HCT116 (cell line): ENCODE results near the gene SHC1. TPM values are rescaled to one million over a fixed set of nuclear protein-coding genes. Genes with fewer than 3 reads are reported as not detected.

Experiments
- ATAC-seq: fragments of 200-7000 bp; cut with Tn5 transposase; 2 replicates; pipeline ENCODE4 v1.9.1; 2020; ENCODE audit warnings: mild to moderate bottlenecking, moderate library complexity
- BruUV-seq: library from RNA; stranded (reverse); fragments of 400-500 nt; replicated peaks from 2 replicates; lab custom pipeline; 2021; lab: Mats Ljungman, UMichigan
- CTCF ChIA-PET: fragments of 300-600 bp; sonication (Branson Sonifier 250); formaldehyde crosslinking; loops from one replicate; lab custom pipeline; 2021; ENCODE audit warnings: antibody characterized with exemption; lab: Charles Lee
- POLR2A ChIA-PET: fragments of 300-600, 350-600 bp; sonication (Branson Sonifier 250); formaldehyde crosslinking; loops from one replicate; lab custom pipeline; 2021; ENCODE audit warnings: antibody characterized with exemption; lab: Charles Lee
- RAD21 ChIA-PET, 2 experiments: fragments of 300-600 bp; sonication (Branson Sonifier 250); formaldehyde crosslinking; loops; one replicate each; lab custom pipeline; 2023; ENCODE audit warnings: low total read pairs in 2 of 2; ENCODE audit not compliant: uncharacterized antibody in 2 of 2, unreplicated experiment in 2 of 2, low non-redundant PET in 1 of 2; lab: Charles Lee
- DNase-seq: peaks from one replicate; pipeline ENCODE4 v3.0.0-alpha.2; 2010; ENCODE audit warnings: low read depth, low spot score
- H2AFZ ChIP-seq: fragments of 200-600 bp; shearing (Covaris generic), sonication (generic); 2 replicates; pipeline ENCODE4 v1.6.1; 2017; ENCODE audit warnings: low read depth, mixed run types, mixed read lengths, antibody characterized with exemption, low read length; ENCODE audit not compliant: poor library complexity, severe bottlenecking
- H3K27ac ChIP-seq: 2 replicates; pipeline ENCODE4 v1.5.1; 2012; ENCODE audit warnings: low read depth, low read length
- H3K27me3 ChIP-seq: fragments of 200-600 bp; sonication (generic); 2 replicates; pipeline ENCODE4 v1.6.1; 2016; ENCODE audit warnings: mixed run types, low read length, mixed read lengths; ENCODE audit not compliant: insufficient read depth
- H3K36me3 ChIP-seq, 2 experiments: fragments of 200-500 bp in 1 of 2; fragments of 200-600 bp in 1 of 2; sonication (Bioruptor generic) in 1 of 2; sonication (generic) in 1 of 2; 2 replicates each; pipeline versions ENCODE4 v1.5.1 to v1.6.1; 2014 to 2016; ENCODE audit warnings: low read length in 2 of 2, inconsistent platforms in 1 of 2, mixed read lengths in 1 of 2, mixed run types in 1 of 2; ENCODE audit not compliant: insufficient read depth in 2 of 2, control insufficient read depth in 1 of 2
- H3K4me1 ChIP-seq, 2 experiments: fragments of 200-600 bp in 1 of 2; sonication (generic) in 1 of 2; 2 replicates each; pipeline versions ENCODE4 v1.5.1 to v1.6.1; 2012 to 2017; ENCODE audit warnings: low read length in 2 of 2, inconsistent platforms in 1 of 2, mild to moderate bottlenecking in 1 of 2, mixed read lengths in 1 of 2, mixed run types in 1 of 2, moderate library complexity in 1 of 2; ENCODE audit not compliant: insufficient read depth in 2 of 2, control insufficient read depth in 1 of 2
- H3K4me2 ChIP-seq: fragments of 200-600 bp; sonication (generic); 2 replicates; pipeline ENCODE4 v1.6.1; 2017; ENCODE audit warnings: mixed run types, low read length, mixed read lengths
- H3K4me3 ChIP-seq, 2 experiments: fragments of 200-600 bp in 1 of 2; sonication (generic) in 1 of 2; replicated peaks in 1 of 2; 2 replicates each; pipeline ENCODE4 v1.5.1; 2011 to 2016; ENCODE audit warnings: low read length in 2 of 2, control low read depth in 1 of 2, low read depth in 1 of 2, mild to moderate bottlenecking in 1 of 2, mixed read lengths in 1 of 2, mixed run types in 1 of 2
- H3K79me2 ChIP-seq: fragments of 200-600 bp; sonication (generic); 2 replicates; pipeline ENCODE4 v1.6.1; 2017; ENCODE audit warnings: mild to moderate bottlenecking, mixed run types, low read length, moderate library complexity, mixed read lengths; ENCODE audit not compliant: insufficient read depth
- H3K9ac ChIP-seq: fragments of 200-600 bp; sonication (generic); 2 replicates; pipeline ENCODE4 v1.6.1; 2016; ENCODE audit warnings: low read length, mixed read lengths
- H3K9me2 ChIP-seq: fragments of 200-600 bp; sonication (generic), shearing (Covaris generic); 2 replicates; pipeline ENCODE4 v1.6.1; 2017; ENCODE audit warnings: mixed run types, mild to moderate bottlenecking, moderate library complexity; ENCODE audit not compliant: insufficient read depth
- H3K9me3 ChIP-seq, 2 experiments: fragments of 200-500 bp in 1 of 2; fragments of 200-600 bp in 1 of 2; sonication (Bioruptor generic) in 1 of 2; sonication (generic) in 1 of 2; 2 replicates each; pipeline ENCODE4 v1.6.1; 2014 to 2017; ENCODE audit warnings: low read length in 2 of 2, mixed read lengths in 2 of 2, inconsistent platforms in 1 of 2, low read depth in 1 of 2, mild to moderate bottlenecking in 1 of 2, mixed run types in 1 of 2, moderate library complexity in 1 of 2; ENCODE audit not compliant: control insufficient read depth in 1 of 2, insufficient read depth in 1 of 2
- H4K20me1 ChIP-seq: fragments of 200-600 bp; sonication (generic), shearing (Covaris generic); 2 replicates; pipeline ENCODE4 v1.6.1; 2017; ENCODE audit warnings: mixed run types, mild to moderate bottlenecking, moderate library complexity; ENCODE audit not compliant: insufficient read depth
- CEBPB ChIP-seq: IDR thresholded peaks from 2 replicates; pipeline ENCODE4 v1.6.1; 2012; ENCODE audit warnings: low read depth
- CTCF ChIP-seq, 3 experiments: fragments of 200-600 bp in 1 of 3; sonication (generic) in 1 of 3; IDR thresholded peaks in 2 of 3; conservative IDR thresholded peaks in 1 of 3; 2 replicates each; pipeline ENCODE4 v1.5.1; 2012 to 2017; ENCODE audit warnings: low read depth in 2 of 3, low read length in 2 of 3, antibody characterized with exemption in 1 of 3, borderline replicate concordance in 1 of 3, control low read depth in 1 of 3, mild to moderate bottlenecking in 1 of 3, mixed read lengths in 1 of 3, mixed run types in 1 of 3, moderate library complexity in 1 of 3; ENCODE audit not compliant: insufficient read depth in 1 of 3
- EGR1 ChIP-seq: IDR thresholded peaks from 2 replicates; pipeline ENCODE4 v1.6.1; 2012; ENCODE audit warnings: low read depth
- ELF1 ChIP-seq: IDR thresholded peaks from 2 replicates; pipeline ENCODE4 v1.6.1; 2012; ENCODE audit warnings: low read depth, borderline replicate concordance
- EZH2 ChIP-seq: fragments of 200-600 bp; sonication (generic); IDR thresholded peaks from 2 replicates; pipeline ENCODE4 v1.6.1; 2017; ENCODE audit warnings: antibody characterized with exemption, mixed run types
- EZH2phosphoT487 ChIP-seq: fragments of 200-600 bp; IDR thresholded peaks from 2 replicates; pipeline ENCODE4 v1.6.1; 2018; ENCODE audit warnings: antibody characterized with exemption, borderline replicate concordance
- FOSL1 ChIP-seq: IDR thresholded peaks from 2 replicates; pipeline ENCODE4 v1.6.1; 2012; ENCODE audit warnings: low read depth
- JUND ChIP-seq: IDR thresholded peaks from 2 replicates; pipeline ENCODE4 v1.6.1; 2012
- MAX ChIP-seq: IDR thresholded peaks from 2 replicates; pipeline ENCODE4 v1.6.1; 2012
- POLR2A ChIP-seq: IDR thresholded peaks from 2 replicates; pipeline ENCODE4 v1.7.0; 2011; ENCODE audit warnings: borderline replicate concordance; ENCODE audit not compliant: insufficient read depth, insufficient read length; ENCODE audit errors: extremely low read depth
- POLR2AphosphoS5 ChIP-seq: IDR thresholded peaks from 2 replicates; pipeline ENCODE4 v1.6.1; 2011; ENCODE audit warnings: mild to moderate bottlenecking, low read depth, low read length, moderate library complexity
- REST ChIP-seq: IDR thresholded peaks from 2 replicates; pipeline ENCODE4 v1.6.1; 2012; ENCODE audit warnings: low read depth
- SIN3A ChIP-seq: IDR thresholded peaks from 2 replicates; pipeline ENCODE4 v1.6.1; 2012; ENCODE audit warnings: low read depth
- SP1 ChIP-seq: IDR thresholded peaks from 2 replicates; pipeline ENCODE4 v1.6.1; 2012; ENCODE audit warnings: low read depth
- SRF ChIP-seq: IDR thresholded peaks from 2 replicates; pipeline ENCODE4 v1.6.1; 2012; ENCODE audit warnings: low read depth
- TCF7L2 ChIP-seq: IDR thresholded peaks from 2 replicates; pipeline ENCODE4 v1.7.0; 2011; ENCODE audit warnings: borderline replicate concordance, inconsistent platforms; ENCODE audit not compliant: insufficient read depth, insufficient read length; ENCODE audit errors: extremely low read depth
- YY1 ChIP-seq: IDR thresholded peaks from 2 replicates; pipeline ENCODE4 v1.6.1; 2011; ENCODE audit warnings: low read length, low read depth, moderate library complexity, mild to moderate bottlenecking; ENCODE audit not compliant: insufficient replicate concordance; ENCODE audit errors: extremely low read depth
- ZBTB33 ChIP-seq: IDR thresholded peaks from 2 replicates; pipeline ENCODE4 v1.6.1; 2011; ENCODE audit warnings: mild to moderate bottlenecking, low read length, moderate library complexity; ENCODE audit not compliant: insufficient replicate concordance; ENCODE audit errors: extremely low read depth
- ZFX ChIP-seq: fragments of 450-650 bp; IDR thresholded peaks from 2 replicates; pipeline ENCODE4 v1.6.1; 2017
- ZNF274 ChIP-seq: fragments of 200-500 bp; sonication (Bioruptor generic); IDR thresholded peaks from 2 replicates; pipeline ENCODE4 v1.6.1; 2014; ENCODE audit warnings: mild to moderate bottlenecking, low read depth, low read length, inconsistent platforms
- intact Hi-C: fragments of 100-400 bp; cut with micrococcal nuclease; formaldehyde crosslinking; loops from 2 replicates; pipeline ENCODE4 v1.10.0; 2022
- total RNA-seq: library from RNA; stranded (reverse); gene quantifications from one replicate; pipeline ENCODE4 v1.2.1, GENCODE V29; 2021; ENCODE audit not compliant: unreplicated experiment

SHC1 gene
- total RNA-seq, 1 experiment from 2014 or later = 148 TPM

GRCh38 chr1:154913273-154913672 lies 57.3 kb downstream of the SHC1 start:
- H3K36me3 ChIP-seq = no peaks in the 10 kb centered on the region
- CTCF ChIA-PET = interaction anchor here (1.0 kb wide), 1 partner anchor 31 kb away, joined by 3 read pairs; no protein-coding TSS in a partner anchor
- H2AFZ ChIP-seq = no peak overlapping the region
- peaks cover 0 to 9% of the 10 kb centered on the region in 2 experiments; a peak in 1 of 4 replicates for H3K9me3 ChIP-seq
- DNase-seq (no peak), ATAC-seq (no peak)
- no peak overlapping the region for H3K9ac ChIP-seq
- no peak overlapping the region for H3K27ac ChIP-seq
- TF ChIP-seq YY1 = no peak
- no peak for TF ChIP-seq CTCF (IDR thresholded peaks at IDR 0.05 in 2 of 3, conservative IDR thresholded peaks at IDR 0.05 in 1 of 3; ENCODE audit: borderline replicate concordance in 1 of 3, insufficient read depth in 1 of 3, low read depth in 2 of 3, low read length in 2 of 3)
- no peak for TF ChIP-seq REST
- no peak for TF ChIP-seq ELF1
- no peak for TF ChIP-seq ZFX
- no peak for TF ChIP-seq ZBTB33
- no peak for TF ChIP-seq SIN3A
- no peak for TF ChIP-seq POLR2A
- TF ChIP-seq CEBPB = no peak
- TF ChIP-seq EGR1 = no peak
- no peak for TF ChIP-seq TCF7L2
- no peak for TF ChIP-seq JUND
- no peak for TF ChIP-seq EZH2phosphoT487
- no peak for TF ChIP-seq MAX
- TF ChIP-seq FOSL1 = no peak
- no peak for TF ChIP-seq SRF
- no peak for TF ChIP-seq SP1
- no peak for TF ChIP-seq EZH2
- TF ChIP-seq POLR2AphosphoS5 = no peak
- no peak for TF ChIP-seq ZNF274
- no TSS peak for BruUV-seq
- H4K20me1 ChIP-seq = no peaks in the 10 kb centered on the region
- RAD21 ChIA-PET = no interaction called here
- no peak overlapping the region for H3K4me2 ChIP-seq
- H3K79me2 ChIP-seq = no peaks in the 10 kb centered on the region
- H3K9me2 ChIP-seq = no peaks in the 10 kb centered on the region
- intact Hi-C loops = no loop called here
- POLR2A ChIA-PET = interaction anchor here (1.3 kb wide), 1 partner anchor 19 kb away, joined by 4 read pairs; no protein-coding TSS in a partner anchor
- H3K4me1 ChIP-seq = no peaks in the 10 kb centered on the region
- no peaks in the 10 kb centered on the region for H3K27me3 ChIP-seq
- no peak overlapping the region for H3K4me3 ChIP-seq
